Coronary artery (tissue), 2 donors: ENCODE data around the gene RINT1.
A peak's percentile ranks its signal among the peaks of the same experiment; 100 is the strongest.

Source experiments
- DNase-seq: peaks from one replicate; pipeline ENCODE4 v3.0.0-alpha.2; 2017; ENCODE audit warnings: low spot score
- H3K27ac ChIP-seq, 2 donors: fragments of 200-600 bp; sonication (generic); one replicate each; pipeline ENCODE4 v1.5.1; 2016 to 2019
- H3K4me3 ChIP-seq: fragments of 200-600 bp; sonication (generic); 2 replicates; pipeline ENCODE4 v1.5.1; 2016; ENCODE audit warnings: mild to moderate bottlenecking, moderate library complexity
- TF ChIP-seq, protein P1 (sequence below): fragments of 200-600 bp; sonication (generic); IDR thresholded peaks from one replicate; pipeline ENCODE4 v1.5.1; 2019; ENCODE audit warnings: antibody characterized with exemption

Gene RINT1

DNA sequence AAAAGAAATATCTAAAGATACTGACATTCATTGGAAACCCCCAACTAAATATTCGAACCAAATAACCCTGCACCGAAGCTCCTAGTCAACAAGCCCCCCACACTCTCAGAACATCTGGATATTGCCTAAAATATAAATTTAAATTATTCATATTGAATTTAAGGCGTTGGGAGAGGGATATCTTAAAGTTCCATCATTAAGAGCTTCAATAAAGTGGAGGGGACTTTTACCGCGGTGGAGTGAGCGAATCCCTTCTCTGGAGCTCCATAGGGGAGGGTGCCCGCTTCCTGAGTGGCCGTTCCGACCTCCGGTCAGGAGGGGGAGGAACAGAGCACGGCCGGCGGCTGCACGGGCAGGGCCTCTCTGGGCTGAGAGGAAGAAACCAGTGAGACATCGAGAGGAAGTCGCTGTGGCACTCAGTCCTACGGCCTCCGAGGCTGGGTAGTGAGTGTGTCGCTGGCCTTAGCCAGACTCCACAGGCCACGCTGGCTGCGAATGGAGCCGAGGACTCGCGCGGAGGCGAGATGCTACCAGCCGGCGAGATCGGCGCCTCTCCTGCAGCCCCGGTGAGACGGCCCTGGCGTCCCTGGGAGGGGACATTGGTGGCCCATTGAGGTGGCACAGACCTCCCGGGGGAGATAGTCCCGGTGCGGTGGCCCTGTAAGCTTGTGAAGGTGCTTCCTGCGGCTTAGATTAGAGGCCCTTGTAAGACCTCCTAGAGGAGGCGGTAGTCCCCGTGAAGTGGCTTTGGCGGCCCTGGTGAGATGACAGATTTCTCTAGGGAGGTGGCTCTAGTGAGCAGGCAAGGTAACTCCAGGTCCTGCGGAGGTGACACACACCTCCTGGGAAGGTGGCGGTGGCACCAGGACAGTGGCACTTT, at the start of gene RINT1:
Gene RINT1, plus strand, starts transcription at position 410 of the 880 bp plus-strand sequence. Its CDS starts 115 bp downstream, at position 525.
- peak within 1 kb of the TSS; percentile 97 for H3K4me3 ChIP-seq
- TF ChIP-seq, protein P1, sequence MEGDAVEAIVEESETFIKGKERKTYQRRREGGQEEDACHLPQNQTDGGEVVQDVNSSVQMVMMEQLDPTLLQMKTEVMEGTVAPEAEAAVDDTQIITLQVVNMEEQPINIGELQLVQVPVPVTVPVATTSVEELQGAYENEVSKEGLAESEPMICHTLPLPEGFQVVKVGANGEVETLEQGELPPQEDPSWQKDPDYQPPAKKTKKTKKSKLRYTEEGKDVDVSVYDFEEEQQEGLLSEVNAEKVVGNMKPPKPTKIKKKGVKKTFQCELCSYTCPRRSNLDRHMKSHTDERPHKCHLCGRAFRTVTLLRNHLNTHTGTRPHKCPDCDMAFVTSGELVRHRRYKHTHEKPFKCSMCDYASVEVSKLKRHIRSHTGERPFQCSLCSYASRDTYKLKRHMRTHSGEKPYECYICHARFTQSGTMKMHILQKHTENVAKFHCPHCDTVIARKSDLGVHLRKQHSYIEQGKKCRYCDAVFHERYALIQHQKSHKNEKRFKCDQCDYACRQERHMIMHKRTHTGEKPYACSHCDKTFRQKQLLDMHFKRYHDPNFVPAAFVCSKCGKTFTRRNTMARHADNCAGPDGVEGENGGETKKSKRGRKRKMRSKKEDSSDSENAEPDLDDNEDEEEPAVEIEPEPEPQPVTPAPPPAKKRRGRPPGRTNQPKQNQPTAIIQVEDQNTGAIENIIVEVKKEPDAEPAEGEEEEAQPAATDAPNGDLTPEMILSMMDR, result peak; percentile 46

GRCh38 chr7:105487579-105488571, 44.1 kb upstream of the RINT1 start:
- Histone ChIP-seq H3K4me3 (no peak overlapping the region), H3K27ac (no peak overlapping the region)
- no peak for DNase-seq
- TF ChIP-seq, protein P1, result no peak

More for the DNA sequence above, at the start of gene RINT1:
- peak; percentile 92 for DNase-seq
- peak within 1 kb of the TSS; percentile 74 to 91 for H3K27ac ChIP-seq

DNA sequence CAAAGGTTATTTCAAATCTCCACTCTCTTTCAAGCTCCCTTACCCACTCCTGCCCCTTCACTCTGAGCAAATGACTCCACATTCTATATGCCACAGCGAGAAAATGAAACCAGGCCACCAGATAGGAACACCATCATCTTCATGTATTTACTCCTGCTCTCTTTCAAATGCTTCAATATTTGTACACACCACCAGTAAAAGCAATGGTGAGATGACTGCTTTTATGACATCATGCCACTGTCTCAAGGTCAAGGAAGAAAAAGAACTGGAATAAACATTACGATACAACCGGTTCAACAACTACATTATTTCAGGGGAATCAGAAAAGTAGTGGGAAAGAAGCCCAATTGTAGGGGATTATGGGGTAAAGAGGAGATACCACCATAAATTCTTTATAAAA, 42.6 kb upstream of the RINT1 start:
- TF ChIP-seq, protein P1, result no peak
- no peak overlapping the region for H3K4me3 ChIP-seq
- H3K27ac ChIP-seq, result no peak overlapping the region
- DNase-seq, result no peak

DNA sequence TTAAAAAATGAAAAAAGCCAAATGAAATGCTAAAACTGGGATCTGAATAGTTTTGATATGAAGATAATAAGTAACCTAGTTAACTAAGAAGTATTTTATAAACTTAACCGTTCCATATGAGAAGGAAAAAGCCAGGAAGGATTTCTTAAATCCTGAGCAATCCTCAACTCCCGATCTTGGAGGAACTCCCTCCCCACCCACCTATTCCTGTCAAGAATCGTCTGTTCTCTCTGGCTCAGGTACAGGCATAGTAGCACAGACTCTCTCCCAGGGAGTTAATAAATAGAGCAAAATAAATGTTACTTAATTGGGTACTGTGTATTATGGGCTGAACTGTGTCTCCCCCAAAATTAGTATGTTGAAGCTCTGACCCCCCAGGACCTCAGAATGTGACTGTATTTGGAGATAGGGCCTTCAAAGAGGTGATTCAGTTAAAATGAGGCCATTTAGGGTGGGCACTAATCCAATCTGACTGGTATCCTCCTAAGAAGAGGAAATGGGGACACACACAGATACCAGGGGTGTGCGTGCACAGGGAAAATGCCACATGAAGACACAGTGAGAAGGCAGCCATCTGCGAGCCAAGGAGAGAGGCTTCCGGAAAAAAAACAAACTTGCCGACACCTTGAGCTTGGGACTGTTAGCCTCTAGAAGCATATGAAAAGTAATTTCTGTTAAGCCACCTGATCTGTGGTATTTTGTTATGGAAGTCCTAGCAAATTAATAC, 38.6 kb upstream of the RINT1 start:
- H3K4me3 ChIP-seq, result no peak overlapping the region
- H3K27ac ChIP-seq, result no peak overlapping the region
- no peak for DNase-seq
- TF ChIP-seq, protein P1, result no peak

DNA sequence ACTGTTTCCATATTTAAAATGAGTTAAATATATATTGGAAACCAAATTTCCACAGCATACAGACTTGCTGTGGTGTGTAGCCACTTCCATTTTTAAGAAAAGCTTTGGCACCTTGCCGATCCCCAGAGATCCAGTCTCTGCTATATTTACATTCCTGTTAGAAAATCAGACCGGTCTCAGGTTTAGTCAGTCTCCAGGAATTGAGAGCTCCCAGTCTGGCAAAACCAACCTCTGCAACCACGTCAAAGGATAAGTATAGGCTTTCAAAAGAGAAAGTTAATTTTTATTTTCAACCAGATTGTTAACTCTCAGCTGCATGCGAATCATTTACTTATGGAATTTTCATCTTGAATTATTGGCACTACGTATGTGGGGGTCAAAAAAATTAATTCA, 38.1 kb upstream of the RINT1 start:
- Histone ChIP-seq H3K27ac (no peak overlapping the region), H3K4me3 (no peak overlapping the region)
- no peak for DNase-seq
- TF ChIP-seq, protein P1, result no peak

DNA sequence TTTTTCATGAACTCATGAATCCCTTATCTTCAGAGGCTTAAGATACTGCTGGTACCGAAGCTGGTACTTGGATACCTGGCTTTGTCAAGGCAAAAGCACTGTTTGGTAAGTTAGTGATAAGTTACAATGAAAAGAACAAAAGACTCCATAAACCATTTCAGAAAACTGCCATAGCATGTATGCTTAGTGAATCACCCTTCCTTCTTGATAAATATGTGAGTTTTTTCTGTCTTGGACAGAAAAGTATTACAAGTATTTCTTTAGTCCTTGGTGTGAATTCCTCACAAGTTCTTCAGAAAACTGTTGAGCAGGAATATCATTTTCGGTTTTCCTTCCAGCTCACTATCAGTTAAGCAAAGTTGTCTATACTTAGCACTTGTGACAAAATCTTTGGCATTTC, 35.5 kb upstream of the RINT1 start:
- DNase-seq, result no peak
- Histone ChIP-seq H3K4me3 (no peak overlapping the region), H3K27ac (no peak overlapping the region)
- TF ChIP-seq, protein P1, result no peak
